Stimulated activated CD4-positive, alpha-beta T cell treated with anti-CD3 and anti-CD28 coated beads, TNF-alpha, amount 100 ng/mL, for 1 hour (primary cell): ENCODE results near the gene LRMDA.

Experiments
- DNase-seq, 3 donors: peaks; one replicate each; pipeline ENCODE4 v3.0.0-alpha.2; 2020; ENCODE audit warnings: low read depth in 3 of 3, low spot score in 1 of 3

Gene LRMDA

DNA sequence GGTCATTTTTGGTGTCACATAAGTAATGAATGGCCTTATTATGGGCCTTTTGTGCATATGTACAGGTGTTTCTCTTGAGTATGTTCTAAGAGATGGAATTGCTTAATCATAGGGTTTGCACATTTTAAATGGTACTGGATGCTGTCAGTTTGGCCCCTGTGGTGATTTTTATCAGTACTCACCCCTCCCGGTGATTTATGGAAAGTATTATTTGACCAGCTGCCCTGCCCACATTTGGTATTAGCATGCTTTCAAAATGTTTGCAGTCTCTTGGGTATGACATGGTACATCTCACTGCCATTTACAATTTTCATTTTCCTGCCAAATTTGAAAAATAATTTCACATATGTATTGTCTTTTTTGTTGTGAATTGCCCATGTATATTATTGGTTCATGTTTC is 427.7 kb downstream of the LRMDA start:
- DNase-seq = no peak

DNA sequence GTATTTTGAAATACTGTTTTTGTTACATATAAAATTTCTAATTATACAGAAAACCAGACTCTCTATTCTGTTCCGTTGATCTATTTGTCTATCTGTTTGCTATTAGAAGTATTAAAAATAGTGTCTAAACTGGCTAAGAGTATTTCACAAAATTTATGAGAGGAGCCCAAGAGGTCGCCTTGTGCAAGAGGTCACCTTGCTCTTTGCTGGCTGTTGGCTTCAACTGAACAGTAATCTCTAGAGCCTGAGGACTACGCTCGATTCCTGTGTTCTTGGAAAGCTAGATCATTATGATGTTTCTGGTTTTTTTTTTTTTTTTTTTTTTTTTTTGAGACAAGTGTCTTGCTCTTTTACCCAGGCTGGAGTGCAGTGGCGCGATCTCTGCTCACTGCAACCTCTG is 428.6 kb downstream of the LRMDA start:
- DNase-seq = no peak

DNA sequence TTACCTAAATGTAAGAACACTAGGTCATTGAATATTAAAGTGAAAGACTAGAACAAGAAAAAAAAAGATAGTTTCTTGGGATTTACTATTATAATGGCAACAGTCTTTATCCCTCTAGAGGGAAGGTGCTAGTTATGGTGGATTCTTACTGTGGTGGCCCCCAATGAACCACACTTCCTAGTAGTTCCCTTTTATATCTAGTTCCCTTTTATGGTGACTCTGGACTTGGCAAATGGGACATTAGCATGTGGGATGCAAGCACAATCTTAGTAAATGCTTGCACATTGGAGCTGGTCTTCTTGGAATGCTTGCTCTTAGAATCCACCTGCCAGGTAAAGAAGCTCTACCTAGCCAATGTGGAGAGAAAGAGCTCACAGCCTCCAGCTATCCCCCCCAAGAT is 430.2 kb downstream of the LRMDA start:
- no peak for DNase-seq

DNA sequence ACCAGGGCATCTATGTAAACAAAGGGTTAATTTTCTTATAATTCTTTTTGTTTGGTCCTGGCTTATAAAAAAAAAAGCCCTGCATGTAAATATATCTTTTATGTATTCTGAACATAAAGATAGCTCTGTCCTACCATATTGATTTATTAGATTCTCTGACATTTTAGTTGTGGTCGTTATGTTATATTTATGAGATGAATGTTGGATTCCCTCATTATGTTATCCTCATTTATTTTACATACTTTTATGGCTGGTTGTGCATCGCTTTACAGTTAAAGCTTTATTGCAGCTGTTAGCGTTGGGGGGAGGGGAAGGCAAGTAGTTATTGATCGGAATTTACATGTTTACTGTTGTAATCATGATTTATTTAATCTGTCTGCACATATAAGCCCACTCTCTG is 431.5 kb downstream of the LRMDA start:
- DNase-seq = no peak

DNA sequence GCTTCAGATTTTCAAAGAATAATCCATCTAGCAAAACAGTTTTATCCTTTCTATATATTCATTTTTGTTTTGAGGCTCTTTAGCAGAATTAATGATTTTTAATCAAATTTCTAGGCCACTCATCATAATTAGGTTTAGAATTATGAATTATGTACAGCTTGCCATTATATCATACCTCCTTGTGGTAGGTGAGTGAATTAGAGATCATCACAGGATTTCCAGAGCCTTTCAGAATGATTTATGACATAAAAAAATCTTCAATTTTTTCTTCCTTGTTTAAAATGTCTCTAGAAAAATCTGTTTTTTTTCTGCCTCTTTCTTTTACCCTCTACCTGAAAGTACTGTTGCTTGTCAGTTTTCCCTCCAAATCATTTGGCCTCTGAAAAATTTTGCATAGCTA is 433.3 kb downstream of the LRMDA start:
- DNase-seq = no peak

DNA sequence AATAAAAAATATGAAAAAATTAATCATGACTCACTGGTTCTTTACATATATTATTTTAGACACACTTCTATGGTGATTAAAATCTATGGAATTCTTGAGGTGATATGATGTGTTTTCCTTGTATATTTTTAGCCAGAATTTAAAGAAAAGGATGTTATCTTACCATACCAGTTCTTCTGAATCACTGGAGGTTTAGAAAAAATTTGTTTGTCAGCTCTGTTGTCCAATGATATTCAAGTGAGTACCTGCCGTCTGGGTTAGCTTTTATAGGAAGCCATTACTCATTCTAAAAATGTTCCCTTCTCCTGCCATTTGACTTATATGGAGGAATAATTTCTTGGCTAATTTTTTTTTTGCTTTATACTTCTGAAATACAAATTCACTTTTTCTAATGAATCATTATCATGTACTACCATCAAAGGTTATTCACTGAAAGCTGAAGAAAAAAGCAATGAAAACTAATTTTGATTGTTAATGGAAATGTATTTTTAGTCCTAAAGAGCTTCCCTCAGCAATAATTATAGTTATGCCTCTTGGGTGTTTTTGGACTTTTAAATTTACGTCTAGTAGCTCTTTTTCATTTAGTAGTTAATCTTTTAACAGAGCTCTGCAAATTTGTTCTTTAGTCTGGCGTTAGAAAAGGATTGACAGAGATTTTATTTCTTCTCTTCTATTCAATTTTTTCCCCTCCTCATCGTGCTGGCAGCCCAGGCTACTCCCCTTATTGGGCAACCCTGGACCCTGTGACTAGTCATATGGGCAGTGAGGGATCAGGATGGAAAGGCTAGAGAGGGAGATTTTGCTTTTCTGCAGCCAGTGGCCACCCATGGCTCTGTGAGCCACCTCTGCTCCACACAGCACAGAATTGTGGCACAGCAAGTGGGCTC is 434.2 kb downstream of the LRMDA start:
- DNase-seq = no peak

DNA sequence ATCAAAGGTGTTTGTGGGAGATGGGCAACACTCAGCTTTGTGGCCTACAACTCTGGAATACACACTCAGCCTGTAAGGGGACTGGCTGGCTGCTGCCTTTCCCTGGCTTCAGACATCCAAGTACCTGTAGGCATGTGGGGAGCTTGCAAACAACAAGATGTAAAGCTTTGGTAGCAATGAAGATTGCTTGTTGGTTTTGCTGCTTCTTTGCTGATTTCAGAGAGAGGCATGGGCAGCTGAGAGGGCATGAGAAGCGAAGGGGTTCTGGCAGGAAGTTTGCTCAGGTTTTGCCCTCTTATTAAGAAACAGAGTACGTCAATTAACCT is 434.8 kb downstream of the LRMDA start:
- DNase-seq = no peak

DNA sequence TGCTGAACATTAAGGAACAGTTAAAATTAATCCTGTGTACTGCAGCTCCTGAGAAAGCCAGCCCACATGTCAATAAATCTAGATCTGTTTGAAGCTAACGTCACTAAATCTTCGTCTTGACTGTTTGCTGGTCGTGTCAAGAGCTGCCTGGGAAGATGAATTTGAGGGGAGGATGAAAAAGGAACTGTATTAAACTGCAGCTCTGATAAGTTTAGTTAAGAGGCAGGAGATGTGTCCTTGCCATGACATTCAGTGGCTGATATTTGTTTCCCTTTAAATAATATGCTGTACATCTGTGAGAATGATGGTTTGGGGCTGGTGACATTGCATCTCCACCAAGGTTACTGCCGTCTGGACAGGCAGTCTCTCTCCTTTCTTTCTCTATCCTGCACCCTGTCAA is 435.3 kb downstream of the LRMDA start:
- no peak for DNase-seq

DNA sequence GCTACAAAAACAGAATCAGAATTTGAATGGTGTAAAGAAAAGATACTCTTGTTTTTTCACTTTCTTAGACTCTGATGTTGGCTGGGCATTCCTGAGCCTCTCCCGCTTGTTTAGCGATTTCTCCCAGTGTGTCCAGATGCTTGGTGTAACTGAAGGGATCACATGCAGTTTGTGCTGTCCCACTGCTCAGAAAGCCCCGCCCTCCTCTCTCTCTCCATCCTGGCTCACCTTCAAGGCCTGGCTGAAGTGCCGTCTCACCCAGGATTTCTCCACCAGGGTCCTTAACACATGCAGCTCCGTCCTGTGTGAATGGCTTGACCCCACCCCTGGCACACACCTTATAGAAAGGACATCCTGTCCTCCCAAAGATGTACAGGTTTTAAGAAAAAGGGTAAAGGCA is 437.1 kb downstream of the LRMDA start:
- no peak for DNase-seq

DNA sequence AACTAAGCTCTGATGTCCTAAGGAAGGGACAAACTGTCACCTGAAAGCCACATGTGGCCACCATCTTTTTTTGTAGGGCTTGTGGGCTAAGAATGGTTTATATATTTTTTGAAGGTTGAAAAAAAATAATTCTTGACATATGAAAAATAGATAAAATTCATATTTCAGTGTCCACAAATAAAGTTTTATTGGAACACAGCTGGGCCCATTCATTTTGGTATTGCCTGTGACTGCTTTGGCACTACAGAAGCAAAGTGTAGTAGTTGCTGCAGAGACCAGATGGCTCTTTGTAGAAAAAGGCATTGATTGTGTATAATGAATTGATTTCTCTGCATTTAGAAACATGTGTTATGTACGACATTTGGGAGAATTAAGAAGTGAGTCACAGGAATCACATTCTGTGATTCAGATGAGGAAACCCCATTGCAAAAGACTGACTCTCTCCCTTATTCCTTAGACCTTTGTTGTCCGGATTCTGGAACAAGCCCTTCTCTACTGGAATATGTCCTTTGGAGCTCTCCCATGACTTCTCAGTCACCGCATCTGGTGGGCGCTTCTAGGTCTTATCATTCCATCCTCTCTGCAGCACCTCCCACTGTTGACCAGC is 438.7 kb downstream of the LRMDA start:
- DNase-seq = no peak

DNA sequence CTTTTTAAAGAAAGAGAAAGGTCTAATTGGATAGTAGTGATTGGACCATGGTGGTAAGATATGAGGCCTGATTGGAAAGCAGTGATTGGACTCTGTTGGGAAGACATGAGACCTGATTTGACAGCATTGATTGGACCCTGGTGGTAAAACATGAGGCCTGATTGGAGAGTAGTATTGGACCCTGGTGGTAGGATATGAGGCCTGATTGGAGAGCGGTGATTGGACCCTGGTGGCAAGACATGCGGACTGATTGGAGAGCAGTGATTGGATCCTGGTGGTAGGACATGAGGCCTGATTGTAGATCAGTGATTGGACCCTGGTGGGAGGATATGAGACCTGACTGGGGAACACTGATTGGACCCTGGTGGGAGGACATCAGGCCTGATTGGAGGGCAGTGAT is 444.3 kb downstream of the LRMDA start:
- no peak for DNase-seq

DNA sequence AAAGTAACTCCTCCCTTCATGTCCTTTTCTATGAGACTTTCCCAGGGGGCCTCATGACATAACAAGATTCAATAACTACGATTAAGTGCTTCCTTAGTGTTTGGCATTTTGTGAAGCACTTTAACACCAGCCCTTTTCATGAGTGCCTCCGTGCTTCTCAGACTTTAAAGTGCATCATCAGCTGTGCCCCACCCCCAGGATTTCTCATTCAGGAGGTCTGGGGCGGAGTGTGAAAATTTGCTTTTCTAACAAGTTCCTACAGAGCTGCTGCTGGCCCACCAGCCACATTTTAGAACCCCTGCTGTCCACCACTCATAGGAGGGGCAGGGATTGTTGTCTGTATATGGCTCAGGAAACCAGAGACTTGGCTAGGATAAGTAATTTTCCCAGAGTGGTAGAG is 445.3 kb downstream of the LRMDA start:
- DNase-seq = no peak

DNA sequence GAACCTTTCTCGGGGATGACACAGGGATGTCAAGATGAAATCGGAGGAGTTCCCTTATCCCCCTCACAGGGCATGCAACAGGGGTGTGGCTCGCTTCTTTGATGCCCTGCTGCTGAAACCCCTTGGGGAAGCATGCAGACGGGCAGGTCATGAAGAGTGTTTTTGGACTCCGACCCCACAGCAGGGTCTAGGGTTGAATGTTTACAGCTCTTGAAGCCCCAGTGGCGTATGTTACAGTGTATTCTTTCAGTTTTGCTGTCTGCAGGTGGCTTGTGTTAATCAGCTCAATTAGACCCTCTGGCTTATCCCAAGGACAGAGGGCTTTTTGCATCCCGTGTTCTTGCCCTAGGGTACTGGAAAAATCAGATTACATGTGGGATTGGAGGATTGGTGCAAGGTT is 446.5 kb downstream of the LRMDA start:
- DNase-seq = no peak

DNA sequence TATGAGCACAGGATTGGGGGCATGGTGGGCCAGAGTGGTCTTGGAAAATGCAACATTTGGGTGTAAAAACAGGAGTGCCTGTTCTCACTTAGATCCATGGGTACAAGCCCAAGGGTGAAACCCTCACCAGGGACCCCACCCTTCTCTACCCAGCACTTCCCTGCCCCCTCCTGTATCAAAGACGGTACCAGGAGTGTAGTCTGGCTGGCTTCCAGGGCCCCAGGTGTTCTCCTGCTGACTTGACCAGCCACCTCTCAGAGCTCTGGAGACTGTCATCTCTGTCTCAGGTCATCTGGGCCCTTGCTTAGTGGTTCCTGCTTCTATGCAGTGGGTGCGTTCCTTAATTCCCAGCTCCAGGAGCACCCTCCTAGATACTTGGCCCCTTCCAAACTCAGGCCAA is 447.2 kb downstream of the LRMDA start:
- no peak for DNase-seq

DNA sequence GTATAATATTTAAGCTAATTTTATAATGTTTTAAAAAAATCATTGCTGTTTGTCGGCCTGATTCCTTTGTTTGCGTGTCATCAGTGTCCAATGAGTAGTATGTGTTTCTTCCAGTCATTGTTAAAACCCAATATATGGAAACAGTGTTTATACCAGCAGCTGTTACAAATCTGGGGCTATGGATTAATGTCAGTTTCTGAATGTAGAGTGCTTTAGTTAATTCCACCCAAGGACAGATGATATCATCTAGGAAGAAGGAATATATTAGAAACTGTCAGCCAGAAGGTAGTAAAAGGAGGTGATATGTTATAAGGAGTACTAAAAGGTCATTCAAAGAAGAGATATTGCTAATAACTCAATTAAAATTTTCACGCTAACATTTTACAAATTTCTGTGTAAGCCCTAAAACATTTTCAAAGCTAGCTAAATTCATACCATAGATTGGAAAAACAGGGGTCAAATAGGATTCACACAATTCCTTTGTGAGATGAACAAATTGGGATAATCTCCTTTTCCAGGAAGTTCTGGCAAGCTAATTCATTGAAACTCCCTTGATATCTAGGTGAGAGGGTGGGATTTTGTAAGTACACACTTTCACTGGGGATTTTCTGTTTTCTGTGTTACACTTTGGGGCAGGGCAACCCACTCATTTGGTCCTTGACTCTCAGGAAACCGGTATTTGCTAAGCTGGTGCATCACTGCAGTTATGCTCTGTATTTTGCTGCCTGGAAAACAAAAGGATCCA is 448.8 kb downstream of the LRMDA start:
- DNase-seq = no peak

DNA sequence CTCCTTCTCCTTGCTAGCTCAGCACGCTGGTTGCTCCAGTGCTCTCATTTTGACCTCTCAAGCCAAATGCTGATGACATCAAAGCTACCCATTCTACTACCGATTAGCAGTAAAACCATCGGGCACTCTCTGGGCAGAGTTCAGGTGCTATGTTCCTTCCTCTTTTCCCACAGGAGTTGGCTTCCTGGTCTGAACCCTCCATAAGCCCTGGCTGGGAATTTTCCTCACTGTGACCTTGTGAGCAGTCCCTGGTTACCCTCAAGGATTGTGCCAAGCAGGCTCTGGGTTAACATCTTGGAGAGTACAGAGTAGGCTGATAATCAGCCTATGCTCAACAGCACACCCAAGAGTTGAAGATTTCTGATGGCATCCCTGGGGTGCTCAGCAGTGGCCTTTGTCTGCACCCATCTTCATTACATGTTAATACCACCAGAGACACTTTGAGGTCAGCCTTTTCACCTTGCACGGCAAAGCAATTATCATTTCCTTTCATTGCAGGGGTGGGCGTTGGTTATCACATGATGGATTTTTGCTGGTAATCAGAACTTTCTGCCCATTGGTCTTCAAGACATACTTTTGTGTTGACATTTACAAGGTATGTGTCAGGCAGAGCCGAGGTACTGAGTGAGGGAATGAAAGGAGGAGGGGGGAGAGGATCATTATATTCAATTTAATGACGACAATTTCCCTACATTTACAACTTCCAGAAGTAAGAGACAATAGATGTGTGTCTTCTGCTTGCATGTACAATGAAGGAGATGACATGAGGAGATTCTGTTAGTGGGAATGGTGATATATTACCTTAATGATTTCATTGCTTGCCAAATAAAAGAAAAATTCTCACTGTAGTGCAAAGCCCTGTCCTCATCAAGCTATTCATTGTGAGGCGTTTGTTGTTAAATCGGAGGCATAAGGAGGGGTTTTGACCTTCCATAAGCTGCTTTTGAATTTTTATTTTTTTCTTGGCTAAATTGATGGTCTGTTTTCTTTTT is 452.0 kb downstream of the LRMDA start:
- DNase-seq = no peak

DNA sequence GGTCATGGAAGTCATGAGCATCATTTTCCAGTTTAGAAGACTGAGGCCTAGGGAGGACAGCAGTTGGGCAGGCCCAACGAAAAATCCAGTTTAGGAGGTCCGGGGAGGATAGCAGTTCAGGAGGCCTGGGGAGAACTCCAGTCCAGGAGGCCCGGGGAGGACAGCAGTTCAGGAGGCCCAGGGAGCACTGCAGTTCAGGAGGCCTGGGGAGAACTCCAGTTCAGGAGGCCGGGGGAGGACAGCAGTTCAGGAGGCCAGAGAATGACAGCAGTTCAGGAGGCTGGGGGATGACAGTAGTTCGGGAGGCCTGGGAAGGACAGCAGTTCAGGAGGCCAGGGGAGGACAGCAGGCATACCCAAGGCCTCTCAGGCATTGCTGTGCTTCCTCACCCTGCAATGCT is 453.4 kb downstream of the LRMDA start:
- DNase-seq = no peak

DNA sequence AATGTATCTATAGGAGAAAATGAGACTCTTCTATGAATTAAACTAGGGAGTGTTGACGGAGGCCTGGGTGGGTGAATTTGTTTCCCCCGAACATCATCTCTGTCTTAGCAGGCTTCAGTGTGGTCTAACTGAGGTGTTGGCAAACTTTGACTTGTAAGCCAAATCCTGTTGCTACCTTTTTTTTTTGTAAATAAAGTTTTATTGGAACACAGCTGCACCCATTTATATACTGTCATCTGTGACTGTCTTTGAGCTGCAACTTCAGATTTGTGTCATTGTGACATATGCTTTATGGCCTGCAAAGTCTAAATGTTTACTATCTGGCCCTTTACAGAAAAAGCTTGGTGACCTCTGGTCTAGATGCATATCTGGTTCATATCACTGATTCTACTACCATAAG is 455.9 kb downstream of the LRMDA start:
- DNase-seq = no peak

DNA sequence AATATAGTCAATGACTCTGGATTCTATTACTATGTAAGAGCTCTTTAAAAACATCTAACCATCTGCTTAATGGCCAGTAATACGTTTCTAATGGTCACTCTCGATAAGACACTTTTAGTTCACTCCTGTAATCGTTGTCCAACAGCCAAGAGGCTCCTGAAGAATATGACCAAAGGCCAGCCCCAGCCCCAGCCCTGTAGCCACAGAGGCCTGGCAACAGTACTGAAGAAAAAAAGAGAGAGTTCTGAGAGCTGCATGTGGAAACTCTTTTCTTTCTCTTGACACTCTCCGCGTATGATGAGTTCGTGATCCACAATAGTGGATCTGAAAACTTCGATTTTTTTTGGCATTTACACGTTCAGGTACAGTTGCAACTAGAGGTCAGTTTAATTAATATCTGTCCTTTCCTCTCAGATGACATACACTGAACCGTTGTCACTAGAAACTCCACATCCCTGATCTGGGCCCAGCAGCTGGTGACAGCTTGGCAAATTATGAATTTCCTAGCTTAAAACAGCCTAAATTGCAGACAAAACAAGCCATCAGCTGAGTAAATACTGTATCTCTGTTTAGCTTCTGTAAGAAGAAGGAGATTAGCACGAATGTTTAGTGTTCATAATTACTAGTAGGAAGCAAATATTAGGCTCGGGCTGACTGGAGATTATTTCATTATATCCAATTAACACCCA is 456.7 kb downstream of the LRMDA start:
- DNase-seq = no peak

DNA sequence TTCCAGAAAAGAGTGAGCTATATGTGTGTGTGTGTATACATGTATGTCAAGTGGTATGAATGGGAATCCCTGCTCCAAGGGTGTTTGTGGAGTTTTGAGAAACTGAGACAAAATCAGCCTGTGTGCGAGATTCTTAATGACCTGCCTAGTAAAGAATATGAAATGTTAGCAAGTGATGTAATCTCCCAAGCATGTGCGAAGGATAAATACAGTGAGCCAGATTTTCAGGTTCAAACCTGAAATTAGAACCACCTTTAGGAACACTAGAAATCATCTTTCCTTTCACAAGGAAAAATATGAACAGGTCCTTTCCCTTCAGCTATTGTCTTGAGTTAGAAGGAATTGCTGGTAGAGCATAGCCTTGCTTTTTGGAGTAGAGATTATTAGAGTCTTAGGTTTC is 457.6 kb downstream of the LRMDA start:
- DNase-seq = no peak

DNA sequence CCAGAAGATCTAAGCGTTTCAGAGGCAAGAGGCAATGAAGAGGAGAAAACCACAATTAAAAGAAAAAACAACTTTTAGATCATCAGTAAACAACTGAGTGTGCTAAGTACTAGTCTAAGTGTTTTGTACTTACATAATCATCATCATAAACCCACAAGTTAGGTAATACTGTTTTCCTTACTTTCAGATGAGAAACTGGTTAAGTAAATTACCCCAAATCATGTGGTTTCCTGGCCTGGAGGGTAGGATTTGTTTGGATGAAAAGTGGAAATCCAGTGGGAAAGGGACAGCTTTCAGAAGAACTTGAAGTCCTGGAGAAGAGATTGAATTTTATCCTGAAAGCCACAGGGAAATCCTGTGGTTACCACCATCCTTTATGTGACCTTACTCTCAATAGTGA is 463.3 kb downstream of the LRMDA start:
- no peak for DNase-seq
